HK-2 (cell line): ENCODE results near the gene IFI27L1.
"Not testable (repeated sequence)": the region's sequence is repeated elsewhere in the genome, so short reads cannot be mapped to it uniquely, and the experiment has no call there.

Experiments
- DNase-seq: peaks from one replicate; pipeline ENCODE4 v3.0.0-alpha.2; 2018; ENCODE audit not compliant: unreplicated experiment

IFI27L1 gene

GRCh38 chr14:94048691-94049624, 32.2 kb upstream of the IFI27L1 start:
- no peak for DNase-seq

GRCh38 chr14:94049625-94050023, 31.5 kb upstream of the IFI27L1 start:
- no peak for DNase-seq

GRCh38 chr14:94050231-94050880, 30.8 kb upstream of the IFI27L1 start:
- peak; percentile 73 for DNase-seq

- DNase-seq, result no peak
These were observed 30.0 kb upstream of the IFI27L1 start for GRCh38 chr14:94051115-94051514.

GRCh38 chr14:94051779-94052178, 29.3 kb upstream of the IFI27L1 start:
- no peak for DNase-seq

GRCh38 chr14:94052199-94052598, 28.9 kb upstream of the IFI27L1 start:
- DNase-seq, result no peak

- DNase-seq, result no peak
These were observed 28.4 kb upstream of the IFI27L1 start for GRCh38 chr14:94052662-94053061.

- DNase-seq, result no peak
These were observed 26.7 kb upstream of the IFI27L1 start for GRCh38 chr14:94054401-94054800.

- DNase-seq, result no peak
These were observed 26.2 kb upstream of the IFI27L1 start for GRCh38 chr14:94054936-94055335.

GRCh38 chr14:94056579-94057308, 24.4 kb upstream of the IFI27L1 start:
- no peak for DNase-seq

GRCh38 chr14:94058128-94058673, 22.9 kb upstream of the IFI27L1 start:
- no peak for DNase-seq

GRCh38 chr14:94058674-94059138, 22.4 kb upstream of the IFI27L1 start:
- DNase-seq, result no peak

GRCh38 chr14:94059998-94060397, 21.1 kb upstream of the IFI27L1 start:
- DNase-seq, result no peak

- DNase-seq, result peak; percentile 57
These were observed 18.7 kb upstream of the IFI27L1 start for GRCh38 chr14:94062344-94062940.

- no peak for DNase-seq
These were observed 14.9 kb upstream of the IFI27L1 start for GRCh38 chr14:94066089-94066676.

- not testable (repeated sequence) for DNase-seq
These were observed 9.0 kb upstream of the IFI27L1 start for GRCh38 chr14:94072076-94072475.

GRCh38 chr14:94074534-94074933, 6.6 kb upstream of the IFI27L1 start:
- DNase-seq, result no peak

- DNase-seq, result no peak
These were observed 6.1 kb upstream of the IFI27L1 start for GRCh38 chr14:94075008-94075407.

GRCh38 chr14:94077111-94077821, 3.8 kb upstream of the IFI27L1 start:
- no peak for DNase-seq

GRCh38 chr14:94077823-94078222, 3.3 kb upstream of the IFI27L1 start:
- DNase-seq, result no peak
